ENCODE data around the gene HLA-DRA. TPM values are rescaled to one million over a fixed set of nuclear protein-coding genes. Genes with fewer than 3 reads are reported as not detected.

HLA-DRA gene
- polyA plus RNA-seq, 1 donor (not counting 4 experiments of a cell fraction or from before 2014, with no cell fraction given) = 0.21 TPM

DNA sequence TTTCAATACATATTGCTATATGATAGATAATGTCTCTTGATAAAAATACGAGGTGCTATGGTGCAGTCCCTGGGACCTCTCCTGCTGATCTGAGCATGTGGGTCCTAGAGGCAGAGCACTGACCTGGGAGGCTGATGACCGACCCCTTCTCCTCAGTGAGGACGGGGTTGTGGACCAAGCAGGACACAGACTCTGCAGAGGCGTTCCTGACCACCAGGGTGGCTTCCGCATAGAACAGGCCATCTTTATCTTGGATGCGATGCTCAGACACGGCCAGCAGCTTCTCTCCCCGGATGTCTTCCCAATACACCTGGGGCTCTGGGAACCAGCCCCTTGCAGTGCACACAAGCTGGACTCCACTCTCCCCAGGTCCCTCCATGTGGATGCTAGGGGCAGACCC is 36.9 kb upstream of the HLA-DRA start:
- dilution Hi-C loops (cut with MboI; ENCODE audit: extremely low pct_ligation_motif_present, low sequenced_read_pairs) = no loop called here
- H3K9me1 ChIP-seq (ENCODE audit: control insufficient read depth, extremely low read depth, insufficient read depth, low read length) = no peaks in the 10 kb centered on the region
- H3K9me3 ChIP-seq (ENCODE audit: control insufficient read depth, low read depth, low read length) = no peaks in the 10 kb centered on the region
- peaks cover 14% of the 10 kb centered on the region for H3K27me3 ChIP-seq (ENCODE audit: control insufficient read depth, extremely low read depth, insufficient read depth, low read length)
- FAIRE-seq = no peak
- H3K4me2 ChIP-seq (ENCODE audit: control insufficient read depth, extremely low read depth, insufficient read depth, low read depth, low read length) = no peak overlapping the region
- H3K4me1 ChIP-seq (ENCODE audit: control insufficient read depth, extremely low read depth, insufficient read depth, low read length) = peaks cover 4% of the 10 kb centered on the region
- no peak overlapping the region for H3K4me3 ChIP-seq (ENCODE audit: control insufficient read depth in 2 of 3, extremely low read depth in 1 of 3, insufficient read depth in 2 of 3, low read depth in 1 of 3, low read length in 3 of 3)
- H3K27ac ChIP-seq (ENCODE audit: control insufficient read depth, insufficient read depth, low read length) = no peak overlapping the region
- no peak overlapping the region for H3K9ac ChIP-seq (ENCODE audit: control insufficient read depth, extremely low read depth, insufficient read depth, low read length)
- no peaks in the 10 kb centered on the region for H3K79me2 ChIP-seq (ENCODE audit: control insufficient read depth, insufficient read depth, low read length)
- H2AFZ ChIP-seq (ENCODE audit: control insufficient read depth, low read length) = no peak overlapping the region
- no peak for DNase-seq (ENCODE audit: low read depth, low spot score)
- TF ChIP-seq EZH2 (IDR thresholded peaks at IDR 0.05; ENCODE audit: low read length) = no peak
- TF ChIP-seq, protein P1, sequence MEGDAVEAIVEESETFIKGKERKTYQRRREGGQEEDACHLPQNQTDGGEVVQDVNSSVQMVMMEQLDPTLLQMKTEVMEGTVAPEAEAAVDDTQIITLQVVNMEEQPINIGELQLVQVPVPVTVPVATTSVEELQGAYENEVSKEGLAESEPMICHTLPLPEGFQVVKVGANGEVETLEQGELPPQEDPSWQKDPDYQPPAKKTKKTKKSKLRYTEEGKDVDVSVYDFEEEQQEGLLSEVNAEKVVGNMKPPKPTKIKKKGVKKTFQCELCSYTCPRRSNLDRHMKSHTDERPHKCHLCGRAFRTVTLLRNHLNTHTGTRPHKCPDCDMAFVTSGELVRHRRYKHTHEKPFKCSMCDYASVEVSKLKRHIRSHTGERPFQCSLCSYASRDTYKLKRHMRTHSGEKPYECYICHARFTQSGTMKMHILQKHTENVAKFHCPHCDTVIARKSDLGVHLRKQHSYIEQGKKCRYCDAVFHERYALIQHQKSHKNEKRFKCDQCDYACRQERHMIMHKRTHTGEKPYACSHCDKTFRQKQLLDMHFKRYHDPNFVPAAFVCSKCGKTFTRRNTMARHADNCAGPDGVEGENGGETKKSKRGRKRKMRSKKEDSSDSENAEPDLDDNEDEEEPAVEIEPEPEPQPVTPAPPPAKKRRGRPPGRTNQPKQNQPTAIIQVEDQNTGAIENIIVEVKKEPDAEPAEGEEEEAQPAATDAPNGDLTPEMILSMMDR (optimal IDR thresholded peaks at IDR 0.05 in 1 of 3, IDR thresholded peaks at IDR 0.05 in 1 of 3, conservative IDR thresholded peaks at IDR 0.05 in 1 of 3; ENCODE audit: extremely low read depth in 1 of 3, insufficient read depth in 2 of 3, low read length in 3 of 3) = no peak
- no peaks in the 10 kb centered on the region for H4K20me1 ChIP-seq (ENCODE audit: control insufficient read depth, extremely low read depth, insufficient read depth, low read length)
- no peaks in the 10 kb centered on the region for H3K36me3 ChIP-seq (ENCODE audit: control insufficient read depth in 2 of 2, extremely low read depth in 1 of 2, insufficient read depth in 2 of 2, low read length in 2 of 2)

DNA sequence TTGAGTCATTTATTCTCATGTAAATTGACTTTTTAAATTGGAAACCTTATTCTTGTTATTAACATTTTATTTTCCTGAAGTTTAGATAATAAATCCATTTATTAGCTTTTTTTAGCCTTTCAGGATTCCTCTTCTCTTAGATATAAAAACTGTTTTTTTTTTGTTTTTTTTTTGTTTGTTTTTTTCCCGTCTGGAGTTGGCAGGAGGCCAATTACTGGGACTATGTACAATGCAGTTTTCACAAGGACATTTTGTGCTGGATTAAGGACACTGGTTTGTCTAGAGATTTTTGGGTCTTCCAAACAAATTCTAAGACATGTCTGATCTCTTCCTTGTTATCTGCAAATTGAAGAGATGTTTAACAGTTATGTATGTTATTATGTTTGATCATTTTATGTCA is 34.0 kb upstream of the HLA-DRA start:
- Histone ChIP-seq H3K27me3 (ENCODE audit: control insufficient read depth, extremely low read depth, insufficient read depth, low read length) (peaks cover 17% of the 10 kb centered on the region), H3K36me3 (ENCODE audit: control insufficient read depth in 2 of 2, extremely low read depth in 1 of 2, insufficient read depth in 2 of 2, low read length in 2 of 2) (no peaks in the 10 kb centered on the region), H3K9ac (ENCODE audit: control insufficient read depth, extremely low read depth, insufficient read depth, low read length) (no peak overlapping the region), H3K9me3 (ENCODE audit: control insufficient read depth, low read depth, low read length) (no peaks in the 10 kb centered on the region), H3K9me1 (ENCODE audit: control insufficient read depth, extremely low read depth, insufficient read depth, low read length) (no peaks in the 10 kb centered on the region), H3K4me1 (ENCODE audit: control insufficient read depth, extremely low read depth, insufficient read depth, low read length) (no peaks in the 10 kb centered on the region), H3K79me2 (ENCODE audit: control insufficient read depth, insufficient read depth, low read length) (no peaks in the 10 kb centered on the region), H3K27ac (ENCODE audit: control insufficient read depth, insufficient read depth, low read length) (no peak overlapping the region), H4K20me1 (ENCODE audit: control insufficient read depth, extremely low read depth, insufficient read depth, low read length) (no peaks in the 10 kb centered on the region), H3K4me3 (ENCODE audit: control insufficient read depth in 2 of 3, extremely low read depth in 1 of 3, insufficient read depth in 2 of 3, low read depth in 1 of 3, low read length in 3 of 3) (no peak overlapping the region), H3K4me2 (ENCODE audit: control insufficient read depth, extremely low read depth, insufficient read depth, low read depth, low read length) (no peak overlapping the region), H2AFZ (ENCODE audit: control insufficient read depth, low read length) (no peak overlapping the region)
- TF ChIP-seq, protein P1 (optimal IDR thresholded peaks at IDR 0.05 in 1 of 3, IDR thresholded peaks at IDR 0.05 in 1 of 3, conservative IDR thresholded peaks at IDR 0.05 in 1 of 3; ENCODE audit: extremely low read depth in 1 of 3, insufficient read depth in 2 of 3, low read length in 3 of 3) = no peak
- no peak for TF ChIP-seq EZH2 (IDR thresholded peaks at IDR 0.05; ENCODE audit: low read length)
- DNase-seq (ENCODE audit: low read depth, low spot score) (no peak), FAIRE-seq (no peak)
- dilution Hi-C loops (cut with MboI; ENCODE audit: extremely low pct_ligation_motif_present, low sequenced_read_pairs) = no loop called here

All from keratinocyte (primary cell).